GM12891 (cell line): ENCODE measurements around the gene FAM185A.
"Not testable (repeated sequence)": the region's sequence is repeated elsewhere in the genome, so short reads cannot be mapped to it uniquely, and the experiment has no call there.

Source experiments
- PAX5 ChIP-seq: IDR thresholded peaks from 2 replicates; pipeline ENCODE4 v1.6.1; 2011; ENCODE audit warnings: low read length, moderate library complexity, mild to moderate bottlenecking; ENCODE audit not compliant: insufficient read depth, severe bottlenecking
- POLR2A ChIP-seq: IDR thresholded peaks from 2 replicates; pipeline ENCODE4 v1.6.1; 2011; ENCODE audit warnings: low read depth, low read length, control low read depth
- POLR2AphosphoS5 ChIP-seq: IDR thresholded peaks from 2 replicates; pipeline ENCODE4 v1.6.1; 2011; ENCODE audit warnings: low read depth, low read length, control low read depth
- POU2F2 ChIP-seq: IDR thresholded peaks from 2 replicates; pipeline ENCODE4 v1.6.1; 2011; ENCODE audit warnings: low read depth, mild to moderate bottlenecking, control low read depth, low read length, moderate library complexity
- SPI1 ChIP-seq: IDR thresholded peaks from 2 replicates; pipeline ENCODE4 v1.6.1; 2011; ENCODE audit warnings: low read depth, low read length, control low read depth
- TAF1 ChIP-seq: IDR thresholded peaks from 2 replicates; pipeline ENCODE4 v1.6.1; 2011; ENCODE audit warnings: low read depth, low read length, control low read depth

- TF ChIP-seq TAF1, POLR2AphosphoS5, POLR2A, PAX5, POU2F2: not testable (repeated sequence)
- peak; percentile 43 for TF ChIP-seq SPI1
These were observed 6.6 kb upstream of the FAM185A start for GRCh38 chr7:102742002-102742771.
